ENCODE data around the gene FAM47E.

DNA sequence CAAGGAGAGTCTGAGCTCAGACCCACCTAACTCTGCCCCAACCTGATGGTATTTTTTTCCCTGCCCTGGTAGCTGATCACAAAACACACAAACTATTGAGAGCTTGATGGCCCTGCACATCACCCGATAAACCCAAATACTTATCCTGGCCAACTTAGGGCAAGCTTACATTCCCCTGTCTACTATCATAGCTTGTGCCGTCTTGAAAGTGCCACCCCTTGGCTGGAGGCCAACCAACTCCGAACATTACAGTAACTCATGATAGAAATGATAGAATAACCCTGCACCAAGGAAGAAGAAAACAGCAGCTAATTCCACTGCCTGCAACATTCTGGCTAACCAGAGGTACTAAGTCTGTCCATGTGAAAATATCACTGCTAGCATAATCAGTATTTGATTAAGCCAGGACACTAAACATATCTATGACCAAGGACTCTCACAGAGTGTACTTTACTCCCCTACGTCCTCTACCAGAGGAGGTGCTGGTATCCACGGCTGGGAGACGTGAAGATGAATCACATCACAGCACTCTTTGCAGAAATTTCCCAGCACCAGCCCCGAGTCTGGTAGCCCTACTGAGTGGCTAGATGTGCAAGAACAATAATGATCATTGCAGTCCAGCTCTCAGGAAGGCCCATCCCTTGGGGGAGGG is 63.9 kb downstream of the FAM47E start:
- no peak for TF ChIP-seq EZH2 (IDR thresholded peaks at IDR 0.05; ENCODE audit: borderline replicate concordance)
- TF ChIP-seq, protein P1, sequence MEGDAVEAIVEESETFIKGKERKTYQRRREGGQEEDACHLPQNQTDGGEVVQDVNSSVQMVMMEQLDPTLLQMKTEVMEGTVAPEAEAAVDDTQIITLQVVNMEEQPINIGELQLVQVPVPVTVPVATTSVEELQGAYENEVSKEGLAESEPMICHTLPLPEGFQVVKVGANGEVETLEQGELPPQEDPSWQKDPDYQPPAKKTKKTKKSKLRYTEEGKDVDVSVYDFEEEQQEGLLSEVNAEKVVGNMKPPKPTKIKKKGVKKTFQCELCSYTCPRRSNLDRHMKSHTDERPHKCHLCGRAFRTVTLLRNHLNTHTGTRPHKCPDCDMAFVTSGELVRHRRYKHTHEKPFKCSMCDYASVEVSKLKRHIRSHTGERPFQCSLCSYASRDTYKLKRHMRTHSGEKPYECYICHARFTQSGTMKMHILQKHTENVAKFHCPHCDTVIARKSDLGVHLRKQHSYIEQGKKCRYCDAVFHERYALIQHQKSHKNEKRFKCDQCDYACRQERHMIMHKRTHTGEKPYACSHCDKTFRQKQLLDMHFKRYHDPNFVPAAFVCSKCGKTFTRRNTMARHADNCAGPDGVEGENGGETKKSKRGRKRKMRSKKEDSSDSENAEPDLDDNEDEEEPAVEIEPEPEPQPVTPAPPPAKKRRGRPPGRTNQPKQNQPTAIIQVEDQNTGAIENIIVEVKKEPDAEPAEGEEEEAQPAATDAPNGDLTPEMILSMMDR (IDR thresholded peaks at IDR 0.05; ENCODE audit: poor library complexity), result no peak

Measured in hepatocyte (in vitro differentiated cells).